IMR-90 (cell line): Measurements from ENCODE around the gene ABLIM3. TPM values are rescaled to one million over a fixed set of nuclear protein-coding genes. Genes with fewer than 3 reads are reported as not detected.
A peak's percentile ranks its signal among the peaks of the same experiment; 100 is the strongest.

Experiments used
- ATAC-seq: fragments of 200-7000 bp; cut with Tn5 transposase; 2 replicates; pipeline ENCODE4 v1.9.1; 2020; ENCODE audit warnings: low read depth, mild to moderate bottlenecking, moderate library complexity
- BruUV-seq: library from RNA; stranded (reverse); fragments of 400-500 nt; replicated peaks from 2 replicates; lab custom pipeline; 2021; lab: Mats Ljungman, UMichigan
- CTCF ChIA-PET: fragments of 300-600 bp; formaldehyde crosslinking; extraction: SDS; loops from one replicate; lab custom pipeline; 2021; ENCODE audit warnings: antibody characterized with exemption; lab: Yijun Ruan, JAX
- POLR2A ChIA-PET: fragments of 300-600 bp; sonication (Branson Sonifier 250); formaldehyde crosslinking; loops from one replicate; lab custom pipeline; 2022; ENCODE audit warnings: antibody characterized with exemption; ENCODE audit not compliant: unreplicated experiment; lab: Charles Lee
- DNase-seq: peaks from one replicate; pipeline ENCODE4 v3.0.0; 2013
- H2AFZ ChIP-seq: replicated peaks from 2 replicates; pipeline ENCODE3; 2013; ENCODE audit warnings: low read length, mild to moderate bottlenecking; ENCODE audit not compliant: poor library complexity
- H2AK5ac ChIP-seq: 2 replicates; pipeline ENCODE4 v1.6.1; 2013; ENCODE audit warnings: low read depth, low read length, inconsistent platforms
- H2AK9ac ChIP-seq: replicated peaks from 2 replicates; pipeline ENCODE3; 2013; ENCODE audit warnings: mild to moderate bottlenecking, low read depth, low read length, moderate library complexity; ENCODE audit not compliant: poor library complexity
- H2BK120ac ChIP-seq: 2 replicates; pipeline ENCODE4 v1.6.1; 2013; ENCODE audit warnings: low read depth, low read length, inconsistent platforms
- H2BK15ac ChIP-seq: 3 replicates; pipeline ENCODE4 v1.6.1; 2013; ENCODE audit warnings: low read depth, low read length, inconsistent platforms
- H2BK20ac ChIP-seq: 2 replicates; pipeline ENCODE4 v1.6.1; 2013; ENCODE audit warnings: low read depth, mild to moderate bottlenecking, inconsistent platforms, low read length, moderate library complexity
- H2BK5ac ChIP-seq: 2 replicates; pipeline ENCODE4 v1.6.1; 2013; ENCODE audit warnings: mild to moderate bottlenecking, low read depth, low read length, inconsistent platforms; ENCODE audit not compliant: poor library complexity, severe bottlenecking
- H3K14ac ChIP-seq: replicated peaks from 2 replicates; pipeline ENCODE4 v1.6.1; 2013; ENCODE audit warnings: low read depth, low read length, inconsistent platforms
- H3K18ac ChIP-seq: 2 replicates; pipeline ENCODE4 v1.6.1; 2013; ENCODE audit warnings: low read depth, low read length, control low read depth
- H3K23ac ChIP-seq: 2 replicates; pipeline ENCODE4 v1.6.1; 2013; ENCODE audit warnings: low read depth, low read length, inconsistent platforms
- H3K27ac ChIP-seq: 2 replicates; pipeline ENCODE4 v1.5.1; 2013; ENCODE audit warnings: mild to moderate bottlenecking, control low read depth, low read length; ENCODE audit not compliant: insufficient read depth
- H3K27me3 ChIP-seq: 2 replicates; pipeline ENCODE4 v1.6.1; 2013; ENCODE audit warnings: low read length; ENCODE audit not compliant: control insufficient read depth, insufficient read depth
- H3K36me3 ChIP-seq: 2 replicates; pipeline ENCODE4 v1.6.1; 2013; ENCODE audit warnings: low read length, mixed read lengths; ENCODE audit not compliant: control insufficient read depth, insufficient read depth
- H3K4ac ChIP-seq: 2 replicates; pipeline ENCODE4 v1.6.1; 2013; ENCODE audit warnings: low read depth, low read length, inconsistent platforms
- H3K4me1 ChIP-seq: 2 replicates; pipeline ENCODE4 v1.6.1; 2013; ENCODE audit warnings: low read length, mixed read lengths; ENCODE audit not compliant: control insufficient read depth, insufficient read depth
- H3K4me2 ChIP-seq: 2 replicates; pipeline ENCODE4 v1.6.1; 2013; ENCODE audit warnings: low read depth, mild to moderate bottlenecking, control low read depth, low read length, moderate library complexity
- H3K4me3 ChIP-seq: 2 replicates; pipeline ENCODE4 v1.5.1; 2013; ENCODE audit warnings: low read depth, mild to moderate bottlenecking, control low read depth, low read length, moderate library complexity; ENCODE audit not compliant: insufficient read depth
- H3K56ac ChIP-seq: 2 replicates; pipeline ENCODE4 v1.6.1; 2013; ENCODE audit warnings: low read length, inconsistent platforms; ENCODE audit not compliant: insufficient read depth; ENCODE audit errors: extremely low read depth
- H3K79me1 ChIP-seq, 2 experiments: 2 replicates each; pipeline ENCODE4 v1.6.1; 2013; ENCODE audit warnings: low read length in 2 of 2, inconsistent platforms in 1 of 2, low read depth in 1 of 2
- H3K9ac ChIP-seq: 2 replicates; pipeline ENCODE4 v1.6.1; 2013; ENCODE audit warnings: low read depth, low read length, control low read depth
- H3K9me1 ChIP-seq: 2 replicates; pipeline ENCODE4 v1.6.1; 2013; ENCODE audit warnings: low read length, inconsistent platforms; ENCODE audit not compliant: insufficient read depth
- H3K9me3 ChIP-seq: 2 replicates; pipeline ENCODE4 v1.6.1; 2013; ENCODE audit warnings: low read length; ENCODE audit not compliant: control insufficient read depth, insufficient read depth
- H4K20me1 ChIP-seq: 2 replicates; pipeline ENCODE4 v1.6.1; 2013; ENCODE audit warnings: low read length, inconsistent platforms; ENCODE audit not compliant: insufficient read depth
- H4K5ac ChIP-seq: 2 replicates; pipeline ENCODE4 v1.6.1; 2013; ENCODE audit warnings: mild to moderate bottlenecking, low read depth, low read length, control low read depth
- H4K8ac ChIP-seq, 2 experiments: 2 replicates each; pipeline ENCODE4 v1.6.1; 2013; ENCODE audit warnings: low read depth in 2 of 2, low read length in 2 of 2, control low read depth in 1 of 2, inconsistent platforms in 1 of 2
- H4K91ac ChIP-seq: 2 replicates; pipeline ENCODE4 v1.6.1; 2013; ENCODE audit warnings: low read depth, low read length, inconsistent platforms; ENCODE audit not compliant: insufficient read depth
- POLR2A ChIP-seq: IDR thresholded peaks from 2 replicates; pipeline ENCODE4 v1.6.1; 2012; ENCODE audit warnings: mild to moderate bottlenecking, low read depth, low read length
- USF2 ChIP-seq: fragments of 150-350 bp; IDR thresholded peaks from 2 replicates; pipeline ENCODE4 v1.6.1; 2017; ENCODE audit warnings: mild to moderate bottlenecking, antibody characterized with exemption, low read length, low read depth
- WGBS, 2 experiments: methylation state at CpG; one replicate each; pipeline versions ENCODE4 v1.1.5 to v1.1.7; 2013; ENCODE audit warnings: missing lambda C conversion rate in 2 of 2; ENCODE audit not compliant: insufficient read length in 1 of 2; ENCODE audit errors: extremely low coverage in 2 of 2; 5-methylcytosine and 5-hydroxymethylcytosine counted together
- dilution Hi-C: fragments of 300-500 bp; cut with HindIII; formaldehyde crosslinking; loops from one replicate; pipeline ENCODE4 v1.14.3; 2018; ENCODE audit warnings: low sequenced_read_pairs; ENCODE audit not compliant: unreplicated experiment
- in situ Hi-C: fragments of 300-500 bp; cut with MboI; formaldehyde crosslinking; loops from 3 replicates; pipeline ENCODE4 v1.14.3; 2019; ENCODE audit warnings: low sequenced_read_pairs, inconsistent platforms, mixed read lengths
- intact Hi-C: fragments of 100-400 bp; cut with micrococcal nuclease; formaldehyde crosslinking; loops from 2 replicates; pipeline ENCODE4 v1.10.0; 2022
- polyA plus RNA-seq, 3 experiments: library from polyadenylated mRNA; depleted of rRNA; stranded (reverse); fragments of >200 nt; gene quantifications; 2 replicates each; pipeline ENCODE4 v1.2.3, GENCODE V29; 2012; ENCODE audit warnings: low replicate concordance in 1 of 3
- total RNA-seq: library from RNA; depleted of rRNA; stranded (reverse); fragments of >200 nt; gene quantifications from 2 replicates; pipeline ENCODE4 v1.2.3, GENCODE V29; 2012

ABLIM3 gene
- total and polyA plus RNA-seq, 2 of the 4 experiments (the other 2 are of a cell fraction): 33.3 to 69.9 TPM

DNA sequence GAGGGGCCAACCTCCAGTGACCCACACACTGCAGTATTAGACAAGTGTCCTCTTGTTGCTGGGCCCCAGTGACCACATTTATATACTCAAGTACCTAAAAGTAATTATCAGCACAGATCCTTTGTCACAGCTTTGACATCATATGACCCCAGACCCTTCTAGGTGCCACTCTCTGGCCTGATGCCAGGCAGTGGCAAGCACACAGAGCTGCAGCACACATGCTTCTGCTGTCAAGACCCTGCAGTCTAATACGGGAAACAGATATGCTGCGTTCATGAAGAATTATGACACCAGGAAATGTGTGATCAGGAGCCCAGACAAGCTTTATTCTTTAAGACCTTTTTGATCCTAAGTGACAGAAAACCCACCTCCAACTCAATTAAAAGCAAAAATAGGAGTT, 66.5 kb downstream of the ABLIM3 start:
- Histone ChIP-seq H4K8ac (peak overlapping the region in 1 of 2 experiments; percentile 34; a peak in 2 of 4 replicates), H2BK20ac (peak overlapping the region; percentile 54), H3K9me1 (peaks cover 51% of the 10 kb centered on the region), H3K79me1 (peaks cover 2 to 59% of the 10 kb centered on the region in 2 experiments; a peak in 3 of 4 replicates), H4K20me1 (no peaks in the 10 kb centered on the region; the same call in 1 of the 2 replicates), H3K4ac (peak overlapping the region; percentile 75), H3K4me2 (no peak overlapping the region), H3K4me1 (peaks cover 54% of the 10 kb centered on the region), H2BK120ac (peak overlapping the region; percentile 98), H3K18ac (peak overlapping the region; percentile 35; the same call in 1 of the 2 replicates), H4K91ac (peak overlapping the region; percentile 87), H4K5ac (no peak overlapping the region), H2AFZ (no peak overlapping the region), H3K56ac (no peak overlapping the region), H3K27me3 (no peaks in the 10 kb centered on the region), H3K9me3 (no peaks in the 10 kb centered on the region), H3K14ac (peak overlapping the region; percentile 50; the same call in 1 of the 2 replicates), H2BK5ac (no peak overlapping the region), H2AK5ac (peak overlapping the region; percentile 88), H2BK15ac (peak overlapping the region; percentile 49; the same call in 1 of the 3 replicates), H3K4me3 (no peak overlapping the region), H3K36me3 (peaks cover 17% of the 10 kb centered on the region), H3K9ac (no peak overlapping the region), H2AK9ac (no peak overlapping the region), H3K27ac (no peak overlapping the region), H3K23ac (peak overlapping the region; percentile 26; the same call in 1 of the 2 replicates)
- WGBS, 2 experiments: no CpG with 5 or more reads among the region's 2 CpGs
- ChIA-PET CTCF (no interaction called here), POLR2A (interaction anchor here (0.6 kb wide), 1 partner anchor 466 kb away, joined by 5 read pairs; no protein-coding TSS in a partner anchor)
- TF ChIP-seq POLR2A (peak; percentile 5), USF2 (no peak)
- dilution Hi-C loops (no loop called here), intact Hi-C loops (loop anchor here (5.0 kb wide), 1 partner anchor 36 kb away; no protein-coding TSS in a partner anchor), in situ Hi-C loops (no loop called here)
- ATAC-seq (no peak), DNase-seq (no peak)
- BruUV-seq: TSS peak; percentile 25
